Activated T-cell treated with anti-CD3 and anti-CD28 coated beads for 4 hours (primary cell): ENCODE results near the gene CYP1B1.
"Not testable (repeated sequence)": the region's sequence is repeated elsewhere in the genome, so short reads cannot be mapped to it uniquely, and the experiment has no call there.

Experiments used
- DNase-seq: peaks from one replicate; pipeline ENCODE4 v3.0.0-alpha.2; 2020

CYP1B1 gene

DNA sequence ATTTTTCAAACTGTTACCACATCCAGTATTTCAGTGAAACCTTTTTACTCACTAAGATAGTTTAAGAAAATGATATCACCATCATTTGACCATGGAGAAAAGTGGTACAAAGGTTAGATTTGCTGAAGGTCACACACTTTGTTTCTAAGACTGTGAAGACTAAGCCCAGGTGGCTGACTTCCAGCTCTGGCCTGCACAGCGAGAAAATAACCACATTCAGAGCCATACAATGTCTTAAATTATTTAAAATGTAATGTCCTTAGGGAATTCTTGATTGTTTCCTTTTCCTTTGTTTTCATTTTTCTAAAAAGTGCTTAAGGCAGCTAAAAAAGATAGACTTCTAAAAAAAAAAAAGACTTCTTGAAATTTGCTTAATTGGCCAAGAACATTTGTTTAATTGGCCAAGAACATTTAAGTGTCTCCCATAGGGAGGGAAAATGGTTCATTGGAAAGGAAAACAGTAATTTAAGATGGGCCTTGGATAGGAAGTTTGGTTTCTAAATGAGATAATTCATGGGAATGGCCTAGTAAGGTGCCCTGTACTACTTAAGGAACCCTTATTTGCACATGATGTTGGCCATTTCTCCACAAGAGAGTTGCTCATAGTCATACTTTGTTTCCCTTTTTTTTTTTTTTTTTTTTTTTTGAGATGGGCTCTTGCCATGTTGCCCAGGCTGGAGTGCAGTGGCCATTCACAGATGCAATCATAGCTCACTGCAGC, 45.2 kb downstream of the CYP1B1 start:
- no peak for DNase-seq

- DNase-seq, result no peak
These were observed 46.4 kb downstream of the CYP1B1 start for GRCh38 chr2:38029512-38029911.

DNA sequence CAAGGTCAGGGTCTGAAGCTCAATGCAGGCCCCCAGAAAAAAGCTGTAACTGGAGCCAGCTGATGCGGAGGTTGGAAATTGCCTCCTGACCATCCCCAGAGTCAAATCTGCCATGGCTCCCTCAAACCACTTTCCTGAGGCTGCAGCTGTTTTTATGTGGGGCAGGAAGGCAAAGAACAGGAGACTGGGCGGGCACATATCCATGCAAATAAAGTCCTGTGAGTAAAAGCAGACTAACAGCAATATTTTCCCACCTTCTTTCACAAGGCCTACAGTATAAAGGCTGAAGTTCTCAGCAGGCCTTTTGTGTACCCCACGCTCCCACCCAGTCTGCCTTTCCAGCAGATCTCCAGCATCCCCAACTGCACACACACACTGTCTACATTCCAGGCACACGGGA, 47.1 kb downstream of the CYP1B1 start:
- no peak for DNase-seq

- no peak for DNase-seq
These were observed 49.1 kb downstream of the CYP1B1 start for GRCh38 chr2:38026846-38027245.

DNA sequence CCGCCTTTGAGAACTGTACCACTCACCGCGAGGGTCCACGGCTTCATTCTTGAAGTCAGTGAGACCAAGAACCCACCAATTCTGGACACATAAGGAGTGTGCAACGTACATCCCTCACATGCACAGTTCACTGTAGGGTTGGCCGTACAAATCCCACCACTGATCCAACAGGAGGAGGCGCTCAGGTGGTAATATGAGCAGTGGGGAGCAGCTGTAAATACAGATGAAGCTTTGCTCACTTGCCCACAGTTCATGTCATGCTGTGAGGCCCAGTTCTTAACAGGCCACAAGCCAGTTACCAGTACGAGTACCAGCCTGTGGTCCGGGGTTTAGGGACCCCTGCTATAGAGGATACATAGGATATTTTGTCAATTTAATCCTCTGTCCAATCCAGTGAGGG, 54.4 kb downstream of the CYP1B1 start:
- no peak for DNase-seq

DNA sequence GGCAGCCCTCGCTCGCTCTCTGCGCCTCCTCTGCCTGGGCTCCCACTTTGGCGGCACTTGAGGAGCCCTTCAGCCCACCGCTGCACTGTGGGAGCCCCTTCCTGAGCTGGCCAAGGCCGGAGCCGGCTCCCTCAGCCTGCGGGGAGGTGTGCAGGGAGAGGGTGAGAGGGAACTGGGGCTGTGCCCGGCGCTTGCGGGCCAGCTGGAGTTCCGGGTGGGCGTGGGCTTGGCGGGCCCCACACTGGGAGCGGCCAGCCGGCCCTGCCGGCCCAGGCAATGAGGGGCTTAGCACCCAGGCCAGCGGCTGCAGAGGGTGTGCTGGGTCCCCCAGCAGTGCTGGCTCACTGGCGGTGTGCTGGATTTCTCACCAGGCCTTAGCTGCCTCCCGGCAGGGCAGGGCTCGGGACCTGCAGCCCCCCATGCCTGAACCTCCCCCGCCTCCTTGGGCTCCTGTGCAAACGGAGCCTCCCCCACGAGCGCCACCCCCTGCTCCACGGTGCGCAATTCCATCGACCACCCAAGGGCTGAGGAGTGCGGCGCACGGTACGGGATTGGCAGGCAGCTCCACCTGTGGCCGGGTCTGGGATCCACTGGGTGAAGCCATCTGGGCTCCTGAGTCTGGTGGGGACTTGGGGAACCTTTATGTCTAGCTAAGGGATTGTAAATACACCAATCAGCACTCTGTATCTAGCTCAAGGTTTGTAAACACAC, 55.4 kb downstream of the CYP1B1 start:
- DNase-seq, result not testable (repeated sequence)

DNA sequence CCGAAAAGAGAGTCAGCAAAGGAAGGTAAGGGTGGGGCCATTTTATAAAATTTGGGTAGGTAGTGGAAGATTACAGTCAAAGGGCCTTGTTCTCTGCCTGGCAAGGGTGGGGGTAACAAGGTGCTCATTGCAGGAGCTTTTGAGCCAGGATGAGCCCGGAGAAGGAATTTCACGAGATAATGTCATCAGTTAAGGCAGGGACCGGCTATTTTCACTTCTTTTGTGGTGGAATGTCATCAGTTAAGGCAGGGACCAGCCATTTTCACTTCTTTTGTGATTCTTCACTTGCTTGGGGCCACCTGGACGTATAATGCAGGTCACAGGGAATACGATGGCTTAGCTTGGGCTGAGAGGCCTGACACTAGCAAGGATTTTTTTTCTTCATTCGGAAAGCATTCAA, 58.1 kb downstream of the CYP1B1 start:
- no peak for DNase-seq
